Epidermal melanocyte (primary cell): ENCODE measurements around the gene FAM174A.

Source experiments
- DNase-seq: peaks from one replicate; pipeline ENCODE4 v3.0.0; 2011; ENCODE audit warnings: low spot score; ENCODE audit not compliant: insufficient read length

FAM174A gene

DNA sequence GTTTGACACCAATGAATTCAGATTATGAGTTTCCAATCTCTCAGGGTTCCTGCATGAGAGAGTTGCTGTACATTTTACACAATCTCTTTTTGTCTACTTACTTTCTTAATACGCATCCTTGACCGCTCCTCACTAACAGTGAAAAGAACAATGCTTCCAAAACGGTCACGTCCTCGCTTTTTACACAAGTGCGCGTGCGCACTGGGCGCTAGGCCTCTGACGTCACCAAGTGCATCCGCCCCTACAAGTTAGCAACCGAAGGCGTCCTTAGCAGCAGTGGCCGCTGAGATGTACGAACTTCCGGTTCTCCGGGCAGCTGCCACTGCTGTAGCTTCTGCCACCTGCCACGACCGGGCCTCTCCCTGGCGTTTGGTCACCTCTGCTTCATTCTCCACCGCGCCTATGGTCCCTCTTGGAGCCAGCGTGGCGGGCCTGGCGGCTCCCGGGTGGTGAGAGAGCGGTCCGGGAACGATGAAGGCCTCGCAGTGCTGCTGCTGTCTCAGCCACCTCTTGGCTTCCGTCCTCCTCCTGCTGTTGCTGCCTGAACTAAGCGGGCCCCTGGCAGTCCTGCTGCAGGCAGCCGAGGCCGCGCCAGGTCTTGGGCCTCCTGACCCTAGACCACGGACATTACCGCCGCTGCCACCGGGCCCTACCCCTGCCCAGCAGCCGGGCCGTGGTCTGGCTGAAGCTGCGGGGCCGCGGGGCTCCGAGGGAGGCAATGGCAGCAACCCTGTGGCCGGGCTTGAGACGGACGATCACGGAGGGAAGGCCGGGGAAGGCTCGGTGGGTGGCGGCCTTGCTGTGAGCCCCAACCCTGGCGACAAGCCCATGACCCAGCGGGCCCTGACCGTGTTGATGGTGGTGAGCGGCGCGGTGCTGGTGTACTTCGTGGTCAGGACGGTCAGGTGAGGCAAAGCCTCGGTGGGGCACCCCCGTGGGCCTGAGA is at the start of gene FAM174A:
Gene FAM174A, plus strand, starts transcription at position 315 of the 946 bp plus-strand sequence. Its CDS starts 157 bp downstream, at position 472.
- peak; percentile 55 for DNase-seq

DNA sequence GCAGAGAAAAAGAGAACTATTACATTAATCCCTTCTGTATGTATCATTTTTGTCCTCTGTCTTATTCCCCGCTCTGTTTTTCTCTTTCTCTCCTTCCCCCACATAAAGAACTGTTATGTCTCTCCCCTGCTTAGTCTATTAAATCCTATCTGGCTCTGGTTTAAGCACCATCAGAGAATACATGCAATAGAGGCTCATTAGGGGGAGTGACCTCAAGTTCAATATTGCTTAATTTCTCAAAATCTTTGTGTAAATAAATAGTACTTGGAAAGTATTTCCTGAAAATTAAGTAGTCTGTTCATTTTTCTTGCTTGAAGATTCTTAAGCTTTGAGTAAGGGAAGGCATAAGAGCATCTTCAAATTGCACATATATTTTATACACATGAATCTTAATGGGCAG is 41.2 kb upstream of the FAM174A start:
- no peak for DNase-seq

DNA sequence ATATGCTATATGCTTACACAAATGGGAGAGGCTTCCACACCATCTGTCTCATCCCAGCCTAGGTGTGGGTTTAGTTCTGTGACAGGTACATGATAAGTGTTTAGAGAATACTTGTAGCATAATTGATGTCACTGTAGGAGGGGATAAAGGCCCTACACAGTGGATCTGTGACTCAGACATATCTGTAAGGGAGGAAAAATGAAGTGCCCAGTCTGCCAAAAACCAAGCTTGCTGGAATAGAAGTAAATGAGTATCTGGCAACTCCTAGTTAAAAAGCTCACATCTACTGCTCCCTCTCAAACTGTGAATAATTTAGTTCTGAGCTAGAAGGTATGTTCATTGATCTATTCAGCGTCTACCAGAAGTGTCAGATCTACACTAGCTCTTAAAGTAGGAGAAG is 38.9 kb upstream of the FAM174A start:
- DNase-seq = no peak

DNA sequence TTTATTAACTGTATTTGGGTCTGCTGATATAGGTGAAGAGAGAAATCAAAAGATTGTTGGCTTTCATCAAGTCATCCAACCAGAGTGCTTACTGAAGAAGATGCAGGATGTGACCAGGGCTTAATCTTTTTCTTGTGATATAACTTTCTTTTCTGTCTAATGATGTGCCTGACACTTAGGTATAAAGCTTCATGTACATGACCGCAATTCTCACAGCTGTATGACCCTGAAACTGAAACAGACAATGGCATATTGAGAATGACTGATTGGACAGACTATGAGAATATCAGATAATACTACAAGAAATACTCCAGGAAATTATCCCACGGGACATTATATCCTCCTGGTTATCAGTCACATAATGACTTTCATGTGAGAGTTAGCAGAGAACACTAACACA is 32.5 kb upstream of the FAM174A start:
- no peak for DNase-seq

DNA sequence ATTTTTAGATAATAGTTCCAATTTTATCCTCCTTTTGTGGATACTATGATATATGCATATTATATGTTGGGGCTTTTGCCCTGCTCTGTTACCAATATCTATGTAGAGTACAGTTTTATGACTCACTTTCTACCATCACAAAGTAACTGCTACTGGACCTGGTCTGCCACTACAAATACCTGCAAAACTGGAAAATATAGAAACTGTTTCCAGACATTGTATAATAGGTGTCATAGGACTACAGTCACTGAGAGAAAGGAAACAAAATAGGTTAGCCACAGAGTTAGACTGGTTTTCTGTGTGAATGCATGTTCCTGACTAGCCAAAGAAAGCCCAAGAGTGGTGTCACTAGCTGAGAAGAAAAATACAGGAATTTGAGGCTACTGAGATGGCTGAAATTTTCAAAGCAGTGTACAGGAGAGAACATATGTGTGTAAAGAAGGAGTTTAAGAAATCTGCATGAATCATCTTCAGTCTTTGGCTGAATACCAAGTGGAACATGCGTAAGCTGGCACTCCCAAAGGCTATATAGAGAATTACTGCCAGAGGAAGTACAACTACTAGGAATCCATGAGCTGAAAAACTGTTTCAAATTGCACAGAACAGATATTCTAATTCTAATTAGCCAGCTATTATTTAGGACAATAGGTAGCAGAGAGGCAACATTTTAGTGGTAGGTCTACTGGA is 29.0 kb upstream of the FAM174A start:
- DNase-seq = no peak

DNA sequence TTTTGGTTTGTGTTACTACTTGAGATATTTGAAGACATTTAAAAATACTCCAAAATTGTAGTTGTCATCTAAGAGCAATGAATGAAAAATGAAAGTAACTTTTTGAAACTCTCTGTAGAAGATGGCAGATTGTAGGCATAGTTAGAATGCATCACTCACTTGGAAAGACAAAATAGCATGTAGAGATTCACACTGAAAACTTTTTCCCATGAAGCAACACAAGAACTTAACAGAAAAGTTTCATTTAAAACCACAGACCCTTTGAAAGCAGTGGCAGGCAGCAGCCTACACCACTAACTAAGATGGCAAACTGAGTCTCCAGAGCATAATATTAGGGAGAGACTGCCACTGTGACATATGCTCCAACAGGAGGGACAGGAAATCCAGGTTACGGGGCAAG is 18.9 kb upstream of the FAM174A start:
- DNase-seq = no peak

DNA sequence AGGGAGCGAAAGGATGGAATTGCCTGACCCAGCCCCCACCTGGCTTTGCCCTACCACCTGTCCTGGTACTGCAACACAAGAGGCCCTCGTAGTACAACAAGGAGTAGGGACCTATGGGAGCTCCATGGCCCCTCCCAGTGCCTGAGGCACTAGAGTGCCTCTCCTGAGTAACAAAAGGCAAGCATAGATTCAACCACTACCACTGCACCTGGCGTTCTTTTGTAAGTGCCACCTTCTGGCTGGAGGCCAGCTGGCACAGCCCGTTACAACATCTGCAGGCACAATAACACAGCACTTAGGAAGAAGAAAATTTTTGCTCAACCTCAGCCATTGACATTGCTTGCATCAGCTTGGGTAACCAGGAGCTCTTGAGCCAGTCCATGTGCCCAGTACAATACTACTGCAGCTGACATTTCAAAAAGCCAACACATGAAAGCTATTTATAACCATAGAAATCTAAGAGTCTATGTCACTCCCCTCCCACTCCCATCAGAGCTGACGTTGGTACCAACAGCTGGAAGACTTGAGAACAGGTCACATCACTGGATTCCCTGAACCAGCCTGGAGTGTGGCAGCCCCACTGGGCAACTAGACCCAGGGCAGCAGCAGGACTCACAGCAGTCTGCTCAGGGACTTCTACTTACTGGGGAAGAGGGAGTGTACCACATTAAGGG is 17.7 kb upstream of the FAM174A start:
- DNase-seq = no peak

DNA sequence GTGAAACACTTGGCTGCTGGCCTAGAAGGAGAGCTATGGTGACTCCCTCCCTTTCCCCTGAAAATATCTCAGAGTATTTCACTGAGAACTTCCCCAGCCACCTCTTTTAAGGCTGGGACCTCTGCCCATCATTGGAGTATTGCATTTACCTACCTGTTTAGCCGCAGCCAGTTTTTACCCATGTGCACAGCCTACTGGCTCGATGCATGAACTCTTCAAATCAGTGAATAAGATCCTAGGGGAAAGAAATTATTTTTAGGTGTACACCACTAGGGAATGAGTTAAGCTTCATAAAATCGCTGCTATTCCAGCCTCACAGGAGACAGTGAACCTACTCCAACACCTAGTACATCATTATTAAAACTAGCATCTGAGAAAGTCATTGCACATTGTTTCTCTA is 16.8 kb upstream of the FAM174A start:
- DNase-seq = no peak

DNA sequence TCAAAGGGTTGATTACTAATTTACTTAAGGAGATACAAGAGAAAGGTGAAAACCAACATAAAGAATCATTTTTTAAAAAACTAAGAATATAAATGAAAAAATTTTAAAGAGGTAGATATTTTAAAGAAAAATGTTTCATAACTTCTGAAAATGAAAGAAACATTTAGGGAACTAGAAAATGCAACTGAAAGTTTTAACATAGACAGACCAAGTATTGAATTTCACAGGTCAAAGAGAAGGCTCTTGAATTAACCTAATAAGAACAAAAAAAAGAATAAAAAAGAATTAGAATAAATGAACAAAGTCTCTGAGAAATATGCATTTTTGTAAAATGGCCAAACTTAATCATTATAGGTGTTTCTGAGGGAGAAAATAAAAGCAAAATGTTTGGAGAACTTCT is 16.1 kb upstream of the FAM174A start:
- DNase-seq = no peak

DNA sequence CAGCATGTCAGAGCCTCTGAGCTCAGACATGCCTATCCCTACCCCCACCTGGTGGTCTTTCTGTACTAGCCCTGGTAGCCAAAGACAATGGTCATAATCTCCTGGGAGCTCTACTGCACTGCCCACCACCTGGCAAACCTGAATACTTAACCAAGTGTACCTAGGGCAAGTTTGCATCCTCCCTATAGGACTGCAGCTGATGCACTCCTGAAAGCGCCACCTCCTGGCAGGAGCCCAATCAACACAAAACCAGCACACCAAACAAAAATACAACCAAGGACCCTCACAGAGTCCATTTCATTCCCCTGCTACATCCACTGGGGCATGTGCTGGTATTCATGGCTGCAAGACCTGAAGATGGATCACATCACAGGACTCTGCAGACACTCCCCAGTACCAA is 14.8 kb upstream of the FAM174A start:
- no peak for DNase-seq

DNA sequence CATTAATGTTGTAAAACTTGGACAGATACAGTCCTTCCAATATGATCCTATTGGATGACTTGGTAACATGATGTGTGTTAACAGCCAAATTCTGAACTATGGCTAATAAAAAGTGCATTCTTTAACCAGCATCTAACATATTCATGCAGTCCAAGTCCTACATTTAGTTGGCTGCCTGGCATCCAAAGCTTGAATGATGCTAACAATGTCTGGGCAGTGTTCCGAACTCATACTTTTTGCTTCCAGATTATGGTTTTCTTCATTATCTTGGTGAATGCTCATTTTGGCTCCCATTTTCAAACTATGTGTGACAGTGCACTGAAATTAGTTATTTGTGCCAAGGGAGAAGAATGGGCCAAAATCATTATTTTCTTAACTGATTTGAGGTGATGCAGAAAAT is 2.8 kb downstream of the FAM174A start:
- no peak for DNase-seq

DNA sequence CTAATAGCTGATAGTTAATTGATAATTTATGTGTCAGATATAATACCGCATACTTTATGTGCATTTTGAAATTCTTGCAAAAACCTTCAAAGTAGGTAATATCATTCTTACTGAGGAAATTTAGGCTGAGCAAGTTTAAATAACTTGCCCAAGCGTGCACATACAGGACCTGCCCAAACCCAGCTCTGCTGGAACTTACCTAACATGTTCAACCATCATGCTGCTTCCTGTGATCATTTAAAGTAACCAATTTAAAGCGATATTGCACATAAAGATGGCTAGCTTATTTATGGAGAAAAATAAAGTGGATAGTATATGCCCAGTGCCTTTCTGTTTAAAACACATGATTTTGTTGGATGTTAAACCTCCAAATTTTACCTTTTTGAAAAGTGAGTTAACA is 4.3 kb downstream of the FAM174A start:
- DNase-seq = no peak

DNA sequence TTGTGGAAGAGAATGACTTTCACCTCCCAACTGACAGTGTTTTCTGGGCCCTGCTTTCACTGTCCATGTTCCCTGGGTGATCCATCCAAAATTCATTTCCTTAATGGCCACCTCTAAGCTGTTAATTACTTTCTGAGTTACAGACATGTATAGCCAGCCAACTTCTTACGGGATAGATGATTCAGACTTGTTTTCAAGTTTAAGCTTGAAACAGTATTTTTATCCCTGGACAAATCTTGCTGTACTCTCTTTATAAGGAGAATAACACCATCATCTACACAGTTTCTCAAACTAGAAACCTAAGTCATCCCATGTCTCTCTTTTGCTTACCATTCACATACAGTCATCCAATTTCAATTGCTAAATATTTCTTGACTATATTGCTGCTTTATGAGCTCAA is 6.9 kb downstream of the FAM174A start:
- no peak for DNase-seq

DNA sequence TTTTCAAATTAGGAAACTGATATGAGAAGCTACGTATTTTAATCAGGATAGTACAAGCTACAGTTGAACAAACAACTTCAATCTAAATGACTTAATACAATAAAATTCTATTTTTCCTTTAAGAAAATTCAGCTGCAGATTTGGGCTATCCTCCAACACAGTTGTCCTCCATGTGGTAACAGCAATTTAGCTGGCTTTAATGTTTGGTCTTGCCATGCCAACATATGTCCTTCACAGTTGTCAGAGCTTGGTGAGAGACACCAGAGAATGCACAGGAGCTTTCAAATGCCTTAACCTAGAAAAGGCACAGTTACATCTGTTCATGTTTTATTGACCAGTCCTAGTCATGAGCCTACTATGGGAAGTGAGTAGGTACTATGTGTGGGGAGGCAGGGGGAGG is 10.8 kb downstream of the FAM174A start:
- no peak for DNase-seq

DNA sequence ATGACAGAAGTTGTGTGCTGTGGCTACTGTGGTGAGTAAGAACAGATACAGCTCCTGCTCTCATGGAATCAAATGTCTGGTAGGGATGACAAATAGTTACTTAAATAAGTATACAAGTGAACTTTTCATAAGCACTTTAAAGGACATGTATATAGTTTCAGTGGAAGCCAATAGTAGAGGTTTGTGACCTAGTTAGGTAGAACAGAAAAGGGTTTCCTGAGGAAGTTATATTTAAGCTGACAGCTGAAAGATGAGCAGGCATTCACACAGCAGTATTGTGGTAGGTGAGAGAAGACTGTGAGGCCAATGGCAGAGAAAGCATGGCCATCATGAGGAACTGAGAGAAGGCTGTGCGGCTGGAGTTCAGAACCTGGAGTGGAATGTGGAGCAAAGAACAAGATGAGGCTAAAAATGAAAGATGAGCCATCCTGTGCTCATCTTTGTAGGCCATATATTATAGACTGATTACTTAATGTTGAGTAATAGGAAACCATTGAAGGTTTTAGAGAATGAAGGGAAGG is 15.4 kb downstream of the FAM174A start:
- no peak for DNase-seq

DNA sequence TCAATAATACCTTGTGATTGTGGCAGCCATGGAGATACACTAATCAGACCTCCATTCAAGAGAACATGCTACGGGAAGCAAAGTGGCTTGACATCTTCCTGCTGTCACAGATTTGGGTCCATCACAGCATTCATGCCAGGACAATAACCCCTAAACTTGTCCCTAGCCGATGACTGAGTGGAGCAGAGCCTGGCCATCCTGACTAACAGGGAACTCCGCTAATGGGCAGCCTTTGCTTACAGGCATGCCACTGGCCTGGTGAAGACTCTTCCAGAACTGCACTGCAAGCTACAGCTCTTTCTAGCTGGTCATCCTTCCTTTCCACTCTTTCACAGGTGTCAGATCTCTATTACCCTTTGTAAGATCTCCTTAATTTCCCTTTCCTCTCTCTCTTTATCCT is 16.0 kb downstream of the FAM174A start:
- no peak for DNase-seq

DNA sequence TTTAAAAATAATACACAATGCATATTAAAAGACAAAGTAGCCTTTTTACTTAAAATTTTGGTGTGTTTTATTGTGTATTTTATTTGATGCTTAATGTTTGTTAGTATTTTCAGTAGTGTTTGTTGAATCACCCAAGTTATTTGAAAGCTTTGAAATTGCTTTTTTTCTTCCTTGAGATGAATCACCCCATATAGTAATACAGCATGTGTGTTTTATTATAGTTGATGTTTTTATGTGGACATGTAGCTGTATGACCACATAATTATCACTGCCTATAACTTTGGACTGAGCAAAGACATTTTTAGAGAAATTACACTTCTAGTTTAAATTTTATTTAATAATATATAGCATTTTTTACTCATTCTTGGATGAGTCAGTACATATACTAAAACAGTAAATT is 18.0 kb downstream of the FAM174A start:
- no peak for DNase-seq

DNA sequence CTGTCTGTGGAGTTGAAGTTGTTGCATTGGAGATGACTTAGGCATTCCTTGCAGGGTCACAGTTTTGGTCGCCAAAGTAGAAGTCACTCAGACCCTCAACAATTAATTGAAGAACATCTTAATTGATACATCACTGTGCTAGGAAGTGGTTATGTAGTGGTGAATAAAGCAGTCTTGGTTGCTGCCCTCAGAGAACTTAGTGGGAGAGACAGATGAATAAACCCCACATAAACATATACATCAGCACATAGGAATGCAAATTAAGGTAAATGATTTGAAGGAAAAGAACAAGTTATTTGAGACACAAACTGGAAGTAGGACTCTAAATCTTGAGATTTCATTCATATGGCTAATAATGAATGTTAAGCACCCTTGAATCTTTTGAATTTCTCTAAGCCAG is 25.7 kb downstream of the FAM174A start:
- no peak for DNase-seq

DNA sequence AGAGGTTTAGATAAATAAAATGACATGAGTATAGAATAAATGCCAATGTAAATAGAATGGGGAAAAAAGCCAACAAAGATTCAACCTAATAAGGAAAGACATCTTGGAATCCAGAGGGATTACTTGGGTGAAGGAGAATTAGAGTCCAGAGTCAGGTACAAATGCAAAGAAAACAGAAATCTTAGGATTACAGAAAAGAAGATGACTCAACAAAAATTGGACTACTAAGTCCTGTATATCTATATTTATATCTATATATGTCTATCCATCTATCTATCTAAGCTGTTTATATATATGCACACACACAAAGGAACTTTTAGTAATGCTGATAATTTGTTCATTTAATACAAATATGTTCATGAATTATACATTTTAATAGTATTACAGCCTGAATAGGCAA is 27.6 kb downstream of the FAM174A start:
- DNase-seq = no peak

DNA sequence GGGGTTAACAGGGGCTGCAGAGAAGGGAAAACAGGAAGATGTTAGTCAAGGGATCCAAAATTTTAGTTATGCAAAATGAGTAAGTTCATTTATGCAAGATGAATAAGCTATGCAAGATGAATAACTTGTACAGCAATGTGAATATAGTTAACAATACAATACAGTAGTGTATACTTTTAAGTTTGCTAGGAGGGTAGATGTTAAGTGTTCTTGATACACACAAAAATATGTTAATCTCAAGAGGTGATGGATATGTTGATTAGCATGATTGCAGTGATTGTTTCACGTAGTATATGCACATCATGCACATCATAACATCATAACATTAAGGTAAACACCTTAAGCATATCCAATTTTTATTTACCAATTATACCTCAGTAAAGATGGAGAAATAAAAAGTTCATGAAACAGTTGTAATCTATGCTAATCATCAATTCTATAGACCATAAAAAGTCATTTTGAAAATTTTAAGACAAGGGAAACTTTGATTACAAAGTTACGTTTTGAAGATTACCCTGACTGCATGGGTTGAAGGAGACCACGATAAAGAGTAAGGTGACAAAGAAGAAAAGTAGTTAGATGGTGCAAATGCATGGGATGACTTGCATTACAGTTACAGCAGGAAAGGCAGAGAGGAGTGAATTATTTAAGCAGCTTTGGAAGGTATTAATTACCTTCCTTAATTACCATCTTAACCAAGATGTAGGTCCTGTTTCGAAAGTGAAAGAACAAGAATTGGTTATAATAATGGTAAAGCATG is 31.4 kb downstream of the FAM174A start:
- DNase-seq = no peak

DNA sequence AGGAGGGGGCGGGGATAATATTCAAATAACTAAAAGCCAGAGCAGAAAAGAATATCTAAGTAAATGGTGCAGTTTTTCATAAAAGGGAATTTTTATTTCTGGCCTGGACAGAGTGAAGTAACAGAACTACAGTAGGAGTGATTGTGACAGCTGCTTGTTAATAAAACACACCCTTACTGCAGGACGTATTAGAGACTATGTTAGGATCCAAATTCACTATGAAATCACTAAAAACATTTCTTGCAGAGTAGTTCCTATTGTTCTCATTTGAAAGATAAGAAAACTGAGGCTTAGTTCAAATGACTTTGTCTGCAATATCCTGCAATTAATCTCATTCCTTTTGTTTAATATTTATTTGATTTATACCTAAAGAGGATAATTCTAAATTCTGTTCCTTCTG is 39.5 kb downstream of the FAM174A start:
- no peak for DNase-seq
